ENCODE results near the gene SNRK.

The SNRK gene

DNA sequence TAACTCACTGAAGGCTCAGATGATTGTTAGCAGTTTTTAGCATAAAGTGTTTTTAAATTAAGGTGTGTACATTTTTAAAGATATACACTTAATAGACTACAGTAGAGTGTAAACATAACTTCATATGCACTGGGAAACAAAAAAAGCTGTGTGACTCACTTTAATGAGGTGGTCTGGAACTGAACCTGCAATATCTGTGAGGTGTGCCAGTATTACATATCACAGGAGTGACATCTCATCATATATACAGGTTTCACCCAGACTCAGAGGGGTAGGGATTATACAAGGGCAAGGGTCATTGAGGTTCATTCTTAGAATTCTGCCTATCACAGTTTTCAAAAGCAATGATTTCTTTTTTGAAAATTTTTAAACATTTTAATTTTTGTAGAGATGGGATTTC lies 7.3 kb upstream of the SNRK start:
- TF ChIP-seq SIN3A (IDR thresholded peaks at IDR 0.05; ENCODE audit: borderline replicate concordance, insufficient read depth, low read length) = no peak
- TF ChIP-seq FOXP2 (optimal IDR thresholded peaks at IDR 0.05; ENCODE audit: borderline replicate concordance, extremely low read depth, extremely low read length, insufficient read depth) = no peak
- TF ChIP-seq POLR2AphosphoS5 (IDR thresholded peaks at IDR 0.05; ENCODE audit: low read depth, low read length) = no peak

DNA sequence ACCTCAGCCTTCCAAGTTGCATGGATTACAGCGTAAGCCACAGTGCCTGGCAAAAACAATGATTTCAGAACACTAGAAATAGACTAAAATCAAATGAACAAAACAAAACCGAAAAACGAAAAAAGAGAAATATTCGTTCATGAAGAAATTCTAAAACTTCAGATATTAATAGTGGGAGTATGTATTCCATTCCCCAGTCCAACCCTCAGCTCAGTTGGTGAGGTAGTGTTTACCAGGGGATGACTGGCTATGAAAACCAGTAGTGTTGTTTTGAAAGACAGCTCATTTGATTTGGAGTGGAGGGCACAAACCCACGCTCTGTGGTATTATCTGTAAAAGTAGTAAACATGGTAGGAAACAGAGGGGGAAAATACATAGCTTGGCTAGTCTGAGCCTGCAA lies 6.8 kb upstream of the SNRK start:
- TF ChIP-seq FOXP2 (optimal IDR thresholded peaks at IDR 0.05; ENCODE audit: borderline replicate concordance, extremely low read depth, extremely low read length, insufficient read depth) = no peak
- TF ChIP-seq POLR2AphosphoS5 (IDR thresholded peaks at IDR 0.05; ENCODE audit: low read depth, low read length) = no peak
- no peak for TF ChIP-seq TAF1 (IDR thresholded peaks at IDR 0.05; ENCODE audit: borderline replicate concordance, insufficient read depth, low read length)
- TF ChIP-seq, protein P1, sequence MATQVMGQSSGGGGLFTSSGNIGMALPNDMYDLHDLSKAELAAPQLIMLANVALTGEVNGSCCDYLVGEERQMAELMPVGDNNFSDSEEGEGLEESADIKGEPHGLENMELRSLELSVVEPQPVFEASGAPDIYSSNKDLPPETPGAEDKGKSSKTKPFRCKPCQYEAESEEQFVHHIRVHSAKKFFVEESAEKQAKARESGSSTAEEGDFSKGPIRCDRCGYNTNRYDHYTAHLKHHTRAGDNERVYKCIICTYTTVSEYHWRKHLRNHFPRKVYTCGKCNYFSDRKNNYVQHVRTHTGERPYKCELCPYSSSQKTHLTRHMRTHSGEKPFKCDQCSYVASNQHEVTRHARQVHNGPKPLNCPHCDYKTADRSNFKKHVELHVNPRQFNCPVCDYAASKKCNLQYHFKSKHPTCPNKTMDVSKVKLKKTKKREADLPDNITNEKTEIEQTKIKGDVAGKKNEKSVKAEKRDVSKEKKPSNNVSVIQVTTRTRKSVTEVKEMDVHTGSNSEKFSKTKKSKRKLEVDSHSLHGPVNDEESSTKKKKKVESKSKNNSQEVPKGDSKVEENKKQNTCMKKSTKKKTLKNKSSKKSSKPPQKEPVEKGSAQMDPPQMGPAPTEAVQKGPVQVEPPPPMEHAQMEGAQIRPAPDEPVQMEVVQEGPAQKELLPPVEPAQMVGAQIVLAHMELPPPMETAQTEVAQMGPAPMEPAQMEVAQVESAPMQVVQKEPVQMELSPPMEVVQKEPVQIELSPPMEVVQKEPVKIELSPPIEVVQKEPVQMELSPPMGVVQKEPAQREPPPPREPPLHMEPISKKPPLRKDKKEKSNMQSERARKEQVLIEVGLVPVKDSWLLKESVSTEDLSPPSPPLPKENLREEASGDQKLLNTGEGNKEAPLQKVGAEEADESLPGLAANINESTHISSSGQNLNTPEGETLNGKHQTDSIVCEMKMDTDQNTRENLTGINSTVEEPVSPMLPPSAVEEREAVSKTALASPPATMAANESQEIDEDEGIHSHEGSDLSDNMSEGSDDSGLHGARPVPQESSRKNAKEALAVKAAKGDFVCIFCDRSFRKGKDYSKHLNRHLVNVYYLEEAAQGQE (IDR thresholded peaks at IDR 0.05; ENCODE audit: insufficient read depth in 1 of 2, low read depth in 2 of 2, low read length in 2 of 2) = no peak
- TF ChIP-seq SIN3A (IDR thresholded peaks at IDR 0.05; ENCODE audit: borderline replicate concordance, insufficient read depth, low read length) = no peak

DNA sequence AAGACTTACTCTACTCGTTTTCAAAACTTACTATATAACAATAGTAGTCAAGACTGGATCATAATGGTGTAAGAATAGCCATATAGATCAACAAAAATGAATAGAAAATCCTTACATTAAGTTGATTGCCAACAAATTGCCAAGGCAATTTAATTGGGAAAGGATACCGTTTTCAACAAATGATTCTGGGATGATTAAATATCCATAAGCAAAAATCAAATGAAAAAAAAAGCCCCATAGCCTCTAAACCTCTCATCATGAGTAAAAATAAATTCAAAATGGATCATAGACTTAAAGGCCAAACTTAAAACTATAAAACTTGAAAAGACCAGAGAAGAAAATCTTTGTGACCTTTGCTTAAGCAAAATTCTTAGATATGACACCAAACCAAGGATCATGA lies 5.3 kb upstream of the SNRK start:
- TF ChIP-seq, protein P1 (IDR thresholded peaks at IDR 0.05; ENCODE audit: insufficient read depth in 1 of 2, low read depth in 2 of 2, low read length in 2 of 2) = no peak
- no peak for TF ChIP-seq TAF1 (IDR thresholded peaks at IDR 0.05; ENCODE audit: borderline replicate concordance, insufficient read depth, low read length)
- TF ChIP-seq SIN3A (IDR thresholded peaks at IDR 0.05; ENCODE audit: borderline replicate concordance, insufficient read depth, low read length) = no peak
- TF ChIP-seq FOXP2 (optimal IDR thresholded peaks at IDR 0.05; ENCODE audit: borderline replicate concordance, extremely low read depth, extremely low read length, insufficient read depth) = no peak
- no peak for TF ChIP-seq POLR2AphosphoS5 (IDR thresholded peaks at IDR 0.05; ENCODE audit: low read depth, low read length)

DNA sequence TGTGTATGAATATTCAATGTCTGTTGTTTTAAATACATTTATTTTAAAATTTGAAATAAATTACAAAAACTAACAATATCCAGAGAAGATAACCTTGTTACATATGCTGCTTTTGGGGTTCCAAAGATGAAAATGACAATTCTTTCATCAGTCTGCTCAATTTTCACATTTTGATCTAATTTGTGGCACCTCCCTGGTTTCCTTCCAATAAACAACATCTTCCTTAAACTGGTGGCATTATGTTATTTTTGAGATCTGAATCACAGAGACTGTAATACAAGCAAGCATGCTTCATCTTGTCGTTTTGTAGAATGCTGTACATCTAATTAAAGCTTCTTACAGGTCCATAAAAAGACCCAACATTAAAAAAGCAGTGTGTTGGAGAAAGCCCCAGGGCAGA lies 2.2 kb upstream of the SNRK start:
- TF ChIP-seq, protein P1 (IDR thresholded peaks at IDR 0.05; ENCODE audit: insufficient read depth in 1 of 2, low read depth in 2 of 2, low read length in 2 of 2) = no peak
- no peak for TF ChIP-seq FOXP2 (optimal IDR thresholded peaks at IDR 0.05; ENCODE audit: borderline replicate concordance, extremely low read depth, extremely low read length, insufficient read depth)
- TF ChIP-seq POLR2AphosphoS5 (IDR thresholded peaks at IDR 0.05; ENCODE audit: low read depth, low read length) = no peak
- TF ChIP-seq TAF1 (IDR thresholded peaks at IDR 0.05; ENCODE audit: borderline replicate concordance, insufficient read depth, low read length) = no peak
- no peak for TF ChIP-seq SIN3A (IDR thresholded peaks at IDR 0.05; ENCODE audit: borderline replicate concordance, insufficient read depth, low read length)

DNA sequence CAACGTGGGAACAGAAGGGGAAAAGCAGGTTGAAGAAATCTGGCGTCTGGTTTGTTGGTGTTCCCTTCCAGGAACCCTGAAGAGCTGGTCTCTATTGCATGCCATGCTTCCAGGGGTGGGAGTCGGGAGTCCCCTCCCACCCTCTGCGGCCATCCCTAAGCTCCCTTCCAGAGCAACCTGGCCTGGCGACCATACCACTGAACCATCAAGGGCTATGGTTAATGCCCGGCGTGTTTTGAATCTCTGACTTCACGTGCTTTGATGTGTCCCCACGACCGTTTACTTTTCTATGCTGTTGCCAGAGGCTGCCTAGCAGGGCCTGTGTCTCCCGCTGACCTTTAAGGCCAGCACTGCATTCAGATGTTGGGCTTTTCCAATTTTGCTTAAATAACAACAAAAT lies 696 bp upstream of the SNRK start:
- TF ChIP-seq TAF1 (IDR thresholded peaks at IDR 0.05; ENCODE audit: borderline replicate concordance, insufficient read depth, low read length) = no peak
- no peak for TF ChIP-seq SIN3A (IDR thresholded peaks at IDR 0.05; ENCODE audit: borderline replicate concordance, insufficient read depth, low read length)
- TF ChIP-seq FOXP2 (optimal IDR thresholded peaks at IDR 0.05; ENCODE audit: borderline replicate concordance, extremely low read depth, extremely low read length, insufficient read depth) = no peak

DNA sequence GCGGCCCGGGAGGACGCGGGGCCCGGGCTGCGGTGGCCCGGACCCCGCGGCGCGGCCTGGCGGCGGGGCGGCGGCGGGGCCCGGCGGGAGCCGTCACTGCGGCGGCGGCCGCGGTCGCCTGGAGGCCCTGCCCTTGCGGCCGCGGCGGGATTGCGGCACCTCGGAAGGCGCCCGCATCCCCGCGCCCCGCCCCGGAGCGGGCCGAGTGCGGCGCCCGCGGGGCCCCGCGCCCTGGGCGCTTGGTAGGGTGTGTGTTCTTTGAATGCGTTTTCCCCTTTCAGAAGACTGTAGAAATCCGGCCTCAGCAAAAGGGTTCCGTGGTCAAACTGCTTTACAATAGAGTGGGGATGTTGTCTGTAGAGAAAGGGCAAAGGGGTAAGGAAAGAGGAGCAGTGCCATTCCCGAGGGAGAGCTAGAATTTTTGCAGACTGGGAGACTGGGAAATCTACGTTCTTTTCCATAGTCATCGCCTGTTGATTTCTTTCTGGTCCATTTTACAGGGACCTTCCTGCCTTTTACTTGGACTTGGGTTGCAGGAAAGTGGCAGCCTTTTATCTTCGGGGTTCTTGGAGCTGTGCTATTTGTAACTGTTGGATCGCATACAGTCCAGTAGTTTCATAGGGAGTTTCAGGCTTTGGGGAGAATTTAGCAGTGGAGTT lies 630 bp downstream of the SNRK start:
- TF ChIP-seq TAF1 (IDR thresholded peaks at IDR 0.05; ENCODE audit: borderline replicate concordance, insufficient read depth, low read length) = no peak

All from PFSK-1 (cell line).